Glutamatergic neuron (in vitro differentiated cells): Measurements from ENCODE around the gene NEURL1. TPM values are rescaled to one million over a fixed set of nuclear protein-coding genes. Genes with fewer than 3 reads are reported as not detected.
A peak's percentile ranks its signal among the peaks of the same experiment; 100 is the strongest.

Source experiments
- DNase-seq: peaks from one replicate; pipeline ENCODE4 v3.0.0; 2022
- H3K27ac Mint-ChIP-seq: one replicate; pipeline ENCODE4 v1.8.0; 2020; ENCODE audit warnings: mild to moderate bottlenecking, mixed read lengths, inconsistent platforms; ENCODE audit not compliant: unreplicated experiment
- H3K27me3 Mint-ChIP-seq: one replicate; pipeline ENCODE4 v1.8.0; 2020; ENCODE audit warnings: mild to moderate bottlenecking, moderate library complexity, mixed read lengths, inconsistent platforms; ENCODE audit not compliant: unreplicated experiment
- H3K36me3 Mint-ChIP-seq: one replicate; pipeline ENCODE4 v1.8.0; 2020; ENCODE audit warnings: mild to moderate bottlenecking, mixed read lengths, inconsistent platforms; ENCODE audit not compliant: unreplicated experiment
- H3K4me1 Mint-ChIP-seq: one replicate; pipeline ENCODE4 v1.8.0; 2020; ENCODE audit warnings: mild to moderate bottlenecking, low read depth, mixed read lengths, inconsistent platforms; ENCODE audit not compliant: unreplicated experiment
- H3K4me3 Mint-ChIP-seq: one replicate; pipeline ENCODE4 v1.8.0; 2020; ENCODE audit warnings: mild to moderate bottlenecking, mixed read lengths, inconsistent platforms; ENCODE audit not compliant: unreplicated experiment
- H3K9me3 Mint-ChIP-seq: one replicate; pipeline ENCODE4 v1.8.0; 2020; ENCODE audit warnings: mild to moderate bottlenecking, moderate library complexity, mixed read lengths, inconsistent platforms; ENCODE audit not compliant: unreplicated experiment
- CTCF ChIP-seq: fragments of 200-600 bp; sonication (generic); IDR thresholded peaks from one replicate; pipeline ENCODE4 v1.5.0; 2021; ENCODE audit not compliant: partially characterized antibody, unreplicated experiment
- total RNA-seq: library from RNA; stranded (reverse); fragmentation: NEBNext Ultra II Directional; extraction: Animal tissue kit (Norgen Biotek cat#: 25700); gene quantifications from one replicate; pipeline ENCODE4 v1.2.1, GENCODE V29; 2021; ENCODE audit not compliant: unreplicated experiment

Gene NEURL1
- total RNA-seq, 1 donor from 2014 or later: 3.1 TPM

DNA sequence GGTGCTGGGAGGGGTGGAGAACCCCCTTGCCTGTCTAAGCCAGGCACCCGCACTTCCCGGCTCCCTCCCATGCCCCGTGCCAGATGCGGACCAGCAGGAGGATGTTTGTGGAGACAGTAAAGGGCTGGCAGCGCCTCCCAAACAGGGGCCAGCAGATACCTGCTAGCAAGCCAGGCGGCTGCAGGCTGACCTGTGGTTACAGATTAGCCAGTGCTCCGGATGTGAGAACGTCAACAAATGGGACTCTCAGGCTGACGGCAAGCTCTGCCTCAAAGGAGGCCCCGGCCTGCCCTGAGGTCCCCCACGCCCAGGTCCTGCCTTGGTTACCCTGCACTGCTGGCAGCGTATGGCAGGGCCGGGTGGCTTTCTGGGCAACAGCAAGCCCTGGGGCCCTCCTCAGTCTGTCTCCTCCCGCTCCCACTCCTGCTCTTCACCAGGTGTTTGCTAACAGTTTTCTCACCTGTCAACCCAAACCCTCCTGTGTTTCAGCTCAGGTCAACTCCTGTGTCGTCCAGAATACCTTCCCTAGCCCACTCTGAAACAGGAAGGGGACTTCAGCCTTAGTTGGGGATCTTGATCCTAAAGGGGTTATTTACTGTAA lies 85.4 kb downstream of the NEURL1 start:
- Mint-ChIP-seq H3K9me3 (peaks cover 6% of the 10 kb centered on the region), H3K27me3 (peaks cover 3% of the 10 kb centered on the region), H3K4me3 (no peak overlapping the region), H3K36me3 (peaks cover 7% of the 10 kb centered on the region), H3K4me1 (peaks cover 21% of the 10 kb centered on the region), H3K27ac (no peak overlapping the region)
- TF ChIP-seq CTCF: no peak
- no peak for DNase-seq

- DNase-seq: no peak
- peaks cover 23% of the 10 kb centered on the region for H3K4me1 Mint-ChIP-seq
Measured at GRCh38 chr10:103580011-103580410, 86.5 kb downstream of the NEURL1 start.

GRCh38 chr10:103580430-103580829 lies 86.9 kb downstream of the NEURL1 start:
- DNase-seq: peak; percentile 53
- Mint-ChIP-seq H3K9me3 (peaks cover 8% of the 10 kb centered on the region), H3K4me3 (peak overlapping the region; percentile 53), H3K27me3 (peaks cover 8% of the 10 kb centered on the region), H3K27ac (peak overlapping the region; percentile 67), H3K4me1 (peaks cover 23% of the 10 kb centered on the region), H3K36me3 (peaks cover 10% of the 10 kb centered on the region)
- no peak for TF ChIP-seq CTCF

More at GRCh38 chr10:103580011-103580410, 86.5 kb downstream of the NEURL1 start:
- Mint-ChIP-seq H3K4me3 (no peak overlapping the region), H3K36me3 (peaks cover 10% of the 10 kb centered on the region), H3K9me3 (peaks cover 8% of the 10 kb centered on the region), H3K27ac (no peak overlapping the region), H3K27me3 (peaks cover 5% of the 10 kb centered on the region)
- no peak for TF ChIP-seq CTCF

DNA sequence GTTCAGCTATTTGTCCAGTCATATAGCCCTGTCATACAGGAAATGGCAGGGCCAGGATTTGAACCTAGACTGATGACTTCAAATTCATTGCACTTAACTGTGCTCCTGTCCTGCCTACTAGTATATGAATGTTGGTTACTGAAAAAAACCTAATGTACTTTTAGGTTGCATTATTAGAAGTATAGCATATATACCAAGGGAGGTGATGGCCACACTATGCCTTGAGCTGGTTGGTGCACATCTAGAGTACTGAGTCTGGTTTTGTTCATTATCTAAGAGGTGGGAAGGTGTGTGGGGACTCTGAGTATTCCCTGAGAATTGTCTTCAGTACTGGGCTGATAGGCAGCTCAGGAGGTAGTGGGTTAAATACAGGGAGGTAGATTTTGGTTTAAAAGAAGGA lies 88.0 kb downstream of the NEURL1 start:
- no peak overlapping the region for H3K4me3 Mint-ChIP-seq
- H3K27me3 Mint-ChIP-seq: peaks cover 10% of the 10 kb centered on the region
- peaks cover 12% of the 10 kb centered on the region for H3K36me3 Mint-ChIP-seq
- H3K9me3 Mint-ChIP-seq: peaks cover 8% of the 10 kb centered on the region
- DNase-seq: no peak
- TF ChIP-seq CTCF: no peak
- H3K27ac Mint-ChIP-seq: peak overlapping the region; percentile 14
- peaks cover 23% of the 10 kb centered on the region for H3K4me1 Mint-ChIP-seq

DNA sequence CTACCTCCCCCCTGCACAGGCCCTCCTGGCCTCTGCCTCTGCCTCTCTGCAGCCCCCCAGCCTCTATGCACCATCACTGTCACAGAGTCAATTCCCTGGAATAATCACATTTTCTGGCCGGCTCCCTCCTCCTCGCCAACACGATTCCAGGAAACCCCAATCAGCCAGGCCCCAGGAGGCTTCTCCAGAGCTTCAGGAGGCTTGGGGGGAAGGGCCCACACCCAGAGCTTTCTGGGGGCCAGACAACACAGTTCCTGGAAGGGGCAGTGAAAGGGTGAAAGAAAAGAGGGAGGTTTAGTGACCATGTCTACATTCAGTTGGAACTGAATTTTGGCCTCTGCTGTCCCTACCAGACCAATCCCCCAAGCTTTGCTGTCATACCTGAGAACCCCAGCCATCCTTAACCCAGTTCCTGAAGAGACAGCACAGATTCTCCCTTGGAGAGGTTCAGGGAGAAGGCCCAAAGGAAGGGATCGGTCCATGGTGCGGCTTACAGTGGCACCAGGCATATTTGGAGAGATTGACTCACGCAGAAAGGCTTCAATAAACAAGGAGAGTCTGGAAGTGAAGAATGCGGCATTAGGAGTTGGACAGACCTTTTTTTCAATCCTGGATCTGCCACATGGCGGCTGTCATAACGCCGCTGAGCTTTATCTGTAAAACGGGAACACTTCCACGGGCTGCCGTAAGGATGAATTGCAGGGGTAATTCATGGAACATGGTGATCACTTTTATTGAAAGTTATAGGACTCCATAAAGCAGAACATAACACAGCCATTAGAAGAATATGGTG lies 89.0 kb downstream of the NEURL1 start:
- Mint-ChIP-seq H3K36me3 (peaks cover 22% of the 10 kb centered on the region), H3K9me3 (peaks cover 11% of the 10 kb centered on the region), H3K27me3 (peaks cover 10% of the 10 kb centered on the region), H3K27ac (no peak overlapping the region), H3K4me3 (no peak overlapping the region), H3K4me1 (peaks cover 19% of the 10 kb centered on the region)
- TF ChIP-seq CTCF: no peak
- no peak for DNase-seq
